ENCODE measurements around the gene OR5H14. TPM values are rescaled to one million over a fixed set of nuclear protein-coding genes. Genes with fewer than 3 reads are reported as not detected.

The OR5H14 gene
- total and polyA plus RNA-seq, 2 of the 8 experiments (the other 6 are each of a cell fraction or from before 2014, with no cell fraction given): not detected

GRCh38 chr3:98199020-98199419 lies 51.7 kb downstream of the OR5H14 start:
- H2AFZ ChIP-seq (ENCODE audit: low read length): no peak overlapping the region; the same call in 1 of the 2 replicates
- no peaks in the 10 kb centered on the region for H3K79me2 ChIP-seq (ENCODE audit: control insufficient read depth in 1 of 2, insufficient read depth in 2 of 2, low read length in 2 of 2)
- H4K8ac ChIP-seq (ENCODE audit: extremely low read depth, insufficient read depth, low read length): no peak overlapping the region
- DNase-seq (ENCODE audit: low read depth in 1 of 2, low spot score in 2 of 2) (no peak), FAIRE-seq (no peak)
- ChIA-PET CTCF (ENCODE audit: partially characterized antibody) (no interaction called here), POLR2A (ENCODE audit: partially characterized antibody) (no interaction called here)
- no peak overlapping the region for H3K4ac ChIP-seq (replicated peaks; ENCODE audit: insufficient read length, low read depth, low read length)
- no peak overlapping the region for H4K5ac ChIP-seq (ENCODE audit: insufficient read length, low read depth, low read length)
- no peak overlapping the region for H2BK120ac ChIP-seq (replicated peaks; ENCODE audit: low read depth, low read length)
- no peaks in the 10 kb centered on the region for H3K36me3 ChIP-seq (ENCODE audit: control insufficient read depth in 2 of 4, insufficient read depth in 4 of 4, low read length in 3 of 4)
- peaks cover 0 to 5% (median 2%) of the 10 kb centered on the region in 4 experiments; a peak in 2 of 7 replicates for H3K4me1 ChIP-seq (replicated peaks in 1 of 4; ENCODE audit: control insufficient read depth in 3 of 4, insufficient read depth in 4 of 4, low read length in 3 of 4)
- H3K14ac ChIP-seq (ENCODE audit: insufficient read length): no peak overlapping the region
- no peaks in the 10 kb centered on the region for H3K23me2 ChIP-seq (ENCODE audit: low read depth, low read length)
- H2AK5ac ChIP-seq (ENCODE audit: low read depth, low read length): no peak overlapping the region
- 89% methylated on average over 1 of the region's 1 CpG; no CpG with 5 or more reads in 1 of the 2 experiments for WGBS, 2 experiments (ENCODE audit: extremely low coverage in 1 of 2, insufficient coverage in 1 of 2, insufficient read length in 1 of 2, insufficient replicate concordance in 2 of 2, low coverage in 1 of 2, low lambda C conversion rate in 2 of 2, missing lambda C conversion rate in 1 of 2)
- no peak overlapping the region for H3K4me3 ChIP-seq (ENCODE audit: extremely low read depth in 1 of 4, insufficient read depth in 2 of 4, low read depth in 3 of 4, low read length in 4 of 4)
- no peaks in the 10 kb centered on the region for H4K20me1 ChIP-seq (replicated peaks in 1 of 2; ENCODE audit: control insufficient read depth in 1 of 2, insufficient read depth in 2 of 2, low read length in 2 of 2)
- no peaks in the 10 kb centered on the region for H3K27me3 ChIP-seq (replicated peaks in 1 of 4; ENCODE audit: control insufficient read depth in 3 of 4, extremely low read depth in 1 of 4, insufficient read depth in 3 of 4, low read length in 3 of 4)
- no peak overlapping the region for H3K56ac ChIP-seq (replicated peaks; ENCODE audit: insufficient read length, low read depth, low read length)
- no peak overlapping the region for H2BK5ac ChIP-seq (ENCODE audit: low read depth, low read length)
- no peaks in the 10 kb centered on the region for H3K79me1 ChIP-seq (ENCODE audit: low read depth, low read length)
- H3K27ac ChIP-seq (ENCODE audit: low read depth, low read length): no peak overlapping the region
- TF ChIP-seq KDM5A (IDR thresholded peaks at IDR 0.05; ENCODE audit: low read length): no peak
- TF ChIP-seq KDM4A (IDR thresholded peaks at IDR 0.05; ENCODE audit: low read depth, low read length, severe bottlenecking): no peak
- TF ChIP-seq NANOG (IDR thresholded peaks at IDR 0.05; ENCODE audit: insufficient read depth, low read depth, low read length, poor library complexity, severe bottlenecking): no peak
- no peak overlapping the region for H2BK12ac ChIP-seq (ENCODE audit: low read depth, low read length)
- H3K9me3 ChIP-seq (ENCODE audit: insufficient read depth in 2 of 2, low read depth in 1 of 2, low read length in 1 of 2): no peaks in the 10 kb centered on the region
- H3K9ac ChIP-seq (replicated peaks in 1 of 4; ENCODE audit: extremely low read depth in 1 of 4, low read depth in 3 of 4, low read length in 3 of 4): no peak overlapping the region
- no peak overlapping the region for H2BK15ac ChIP-seq (ENCODE audit: low read length)
- no peak overlapping the region for H3K23ac ChIP-seq (ENCODE audit: insufficient read length)
- no peak overlapping the region for H2BK20ac ChIP-seq (ENCODE audit: low read length)
- no peak overlapping the region for H3K18ac ChIP-seq (ENCODE audit: extremely low read depth, low read length)
- H3K4me2 ChIP-seq (ENCODE audit: insufficient read depth in 1 of 2, low read depth in 2 of 2, low read length in 2 of 2): no peak overlapping the region
- no peak overlapping the region for H4K91ac ChIP-seq (replicated peaks; ENCODE audit: insufficient read length, low read length)

Other genes with a start within 250 kb of the OR5H14 start
- gene RIOX2, start 175.0 kb upstream of the OR5H14 start, total RNA-seq (2021; fragmentation: NEBNext Ultra II Directional; extraction: Animal tissue kit (Norgen Biotek cat#: 25700)): 15.5 and 16.4 TPM in 2 replicates
- 3.2 and 3.8 TPM in 2 replicates for gene RIOX2, start 175.0 kb upstream of the OR5H14 start, polyA plus RNA-seq (2011; rRNA removed)
- not detected in 2 replicates for gene GABRR3, start 112.2 kb upstream of the OR5H14 start, total RNA-seq (2021; fragmentation: NEBNext Ultra II Directional; extraction: Animal tissue kit (Norgen Biotek cat#: 25700))
- gene GABRR3, start 112.2 kb upstream of the OR5H14 start, polyA plus RNA-seq (2011; rRNA removed): not detected in 2 replicates
- not detected in 2 replicates for gene OR5AC2, start 60.3 kb upstream of the OR5H14 start, total RNA-seq (2021; fragmentation: NEBNext Ultra II Directional; extraction: Animal tissue kit (Norgen Biotek cat#: 25700))
- gene OR5AC2, start 60.3 kb upstream of the OR5H14 start, polyA plus RNA-seq (2011; rRNA removed): not detected in 2 replicates
- not detected in 2 replicates for gene OR5H1, start 16.8 kb upstream of the OR5H14 start, total RNA-seq (2021; fragmentation: NEBNext Ultra II Directional; extraction: Animal tissue kit (Norgen Biotek cat#: 25700))
- gene OR5H1, start 16.8 kb upstream of the OR5H14 start, polyA plus RNA-seq (2011; rRNA removed): not detected in 2 replicates
- not detected in 2 replicates for gene OR5H15, start 19.2 kb downstream of the OR5H14 start, total RNA-seq (2021; fragmentation: NEBNext Ultra II Directional; extraction: Animal tissue kit (Norgen Biotek cat#: 25700))
- gene OR5H15, start 19.2 kb downstream of the OR5H14 start, polyA plus RNA-seq (2011; rRNA removed): not detected in 2 replicates
- gene OR5H6, start 116.8 kb downstream of the OR5H14 start, total RNA-seq (2021; fragmentation: NEBNext Ultra II Directional; extraction: Animal tissue kit (Norgen Biotek cat#: 25700)): not detected in 2 replicates
- gene OR5H6, start 116.8 kb downstream of the OR5H14 start, polyA plus RNA-seq (2011; rRNA removed): 0.06 TPM in 1 of 2 replicates, not detected in the other
- gene OR5H2, start 135.0 kb downstream of the OR5H14 start, total RNA-seq (2021; fragmentation: NEBNext Ultra II Directional; extraction: Animal tissue kit (Norgen Biotek cat#: 25700)): not detected in 2 replicates
- gene OR5H2, start 135.0 kb downstream of the OR5H14 start, polyA plus RNA-seq (2011; rRNA removed): not detected in 2 replicates
- not detected in 2 replicates for gene OR5K4, start 206.4 kb downstream of the OR5H14 start, total RNA-seq (2021; fragmentation: NEBNext Ultra II Directional; extraction: Animal tissue kit (Norgen Biotek cat#: 25700))
- not detected in 2 replicates for gene OR5K4, start 206.4 kb downstream of the OR5H14 start, polyA plus RNA-seq (2011; rRNA removed)
- not detected in 2 replicates for gene OR5K3, start 243.2 kb downstream of the OR5H14 start, total RNA-seq (2021; fragmentation: NEBNext Ultra II Directional; extraction: Animal tissue kit (Norgen Biotek cat#: 25700))
- gene OR5K3, start 243.2 kb downstream of the OR5H14 start, polyA plus RNA-seq (2011; rRNA removed): not detected in 2 replicates